Measurements from ENCODE around the gene TFPI. TPM values are rescaled to one million over a fixed set of nuclear protein-coding genes. Genes with fewer than 3 reads are reported as not detected.

Gene TFPI
- total and polyA plus RNA-seq, 2 of the 8 experiments (the other 6 are each of a cell fraction or from before 2014, with no cell fraction given): 2.0 to 7.1 TPM

GRCh38 chr2:187552381-187552780 is 1.9 kb downstream of the TFPI start:
- Histone ChIP-seq H2AFZ (ENCODE audit: low read length) (no peak overlapping the region), H3K4me2 (ENCODE audit: insufficient read depth in 1 of 2, low read depth in 2 of 2, low read length in 2 of 2) (no peak overlapping the region), H3K27me3 (replicated peaks in 1 of 4; ENCODE audit: control insufficient read depth in 3 of 4, extremely low read depth in 1 of 4, insufficient read depth in 3 of 4, low read length in 3 of 4) (no peaks in the 10 kb centered on the region), H3K4ac (replicated peaks; ENCODE audit: insufficient read length, low read depth, low read length) (no peak overlapping the region), H2BK20ac (ENCODE audit: low read length) (no peak overlapping the region), H3K79me1 (ENCODE audit: low read depth, low read length) (no peaks in the 10 kb centered on the region), H3K9ac (replicated peaks in 1 of 4; ENCODE audit: extremely low read depth in 1 of 4, low read depth in 3 of 4, low read length in 3 of 4) (no peak overlapping the region), H3K56ac (replicated peaks; ENCODE audit: insufficient read length, low read depth, low read length) (no peak overlapping the region), H4K8ac (ENCODE audit: extremely low read depth, insufficient read depth, low read length) (no peak overlapping the region), H2BK12ac (ENCODE audit: low read depth, low read length) (no peak overlapping the region), H3K79me2 (ENCODE audit: control insufficient read depth in 1 of 2, insufficient read depth in 2 of 2, low read length in 2 of 2) (no peaks in the 10 kb centered on the region), H3K18ac (ENCODE audit: extremely low read depth, low read length) (no peak overlapping the region), H3K23me2 (ENCODE audit: low read depth, low read length) (no peaks in the 10 kb centered on the region), H4K20me1 (replicated peaks in 1 of 2; ENCODE audit: control insufficient read depth in 1 of 2, insufficient read depth in 2 of 2, low read length in 2 of 2) (no peaks in the 10 kb centered on the region), H2BK120ac (replicated peaks; ENCODE audit: low read depth, low read length) (no peak overlapping the region), H3K14ac (ENCODE audit: insufficient read length) (no peak overlapping the region), H3K23ac (ENCODE audit: insufficient read length) (no peak overlapping the region), H3K4me1 (replicated peaks in 1 of 4; ENCODE audit: control insufficient read depth in 3 of 4, insufficient read depth in 4 of 4, low read length in 3 of 4) (no peaks in the 10 kb centered on the region; a peak in 1 of 7 replicates), H3K27ac (ENCODE audit: low read depth, low read length) (no peak overlapping the region), H3K36me3 (ENCODE audit: control insufficient read depth in 2 of 4, insufficient read depth in 4 of 4, low read length in 3 of 4) (peaks cover 0 to 3% (median 0%) of the 10 kb centered on the region in 4 experiments; a peak in 1 of 8 replicates), H2AK5ac (ENCODE audit: low read depth, low read length) (no peak overlapping the region), H2BK5ac (ENCODE audit: low read depth, low read length) (no peak overlapping the region), H3K4me3 (ENCODE audit: extremely low read depth in 1 of 4, insufficient read depth in 2 of 4, low read depth in 3 of 4, low read length in 4 of 4) (no peak overlapping the region), H2BK15ac (ENCODE audit: low read length) (no peak overlapping the region), H4K5ac (ENCODE audit: insufficient read length, low read depth, low read length) (no peak overlapping the region), H4K91ac (replicated peaks; ENCODE audit: insufficient read length, low read length) (no peak overlapping the region), H3K9me3 (ENCODE audit: insufficient read depth in 2 of 2, low read depth in 1 of 2, low read length in 1 of 2) (peaks cover 2 to 14% of the 10 kb centered on the region in 2 experiments; a peak in 3 of 4 replicates)
- FAIRE-seq: no peak
- ChIA-PET POLR2A (ENCODE audit: partially characterized antibody) (no interaction called here), CTCF (ENCODE audit: partially characterized antibody) (interaction anchor here (2.4 kb wide), 1 partner anchor 53 kb away, joined by 7 read pairs; no protein-coding TSS in a partner anchor)
- TF ChIP-seq, protein P1, sequence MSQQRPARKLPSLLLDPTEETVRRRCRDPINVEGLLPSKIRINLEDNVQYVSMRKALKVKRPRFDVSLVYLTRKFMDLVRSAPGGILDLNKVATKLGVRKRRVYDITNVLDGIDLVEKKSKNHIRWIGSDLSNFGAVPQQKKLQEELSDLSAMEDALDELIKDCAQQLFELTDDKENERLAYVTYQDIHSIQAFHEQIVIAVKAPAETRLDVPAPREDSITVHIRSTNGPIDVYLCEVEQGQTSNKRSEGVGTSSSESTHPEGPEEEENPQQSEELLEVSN (IDR thresholded peaks at IDR 0.05): no peak
- TF ChIP-seq CREB1 (IDR thresholded peaks at IDR 0.05): no peak
- DNase-seq (ENCODE audit: low read depth in 1 of 2, low spot score in 2 of 2): no peak
